ENCODE results near the gene GART. TPM values are rescaled to one million over a fixed set of nuclear protein-coding genes. Genes with fewer than 3 reads are reported as not detected.

Gene GART
- total and polyA plus RNA-seq, 10 of the 15 experiments (the other 5 are each of a cell fraction or from before 2014, with no cell fraction given): 44.7 to 178 (median 106) TPM

- no peak overlapping the region for H3K9ac ChIP-seq (ENCODE audit: control insufficient read depth, insufficient read depth, low read length)
- no peak for DNase-seq (ENCODE audit: low read depth, low spot score)
- no peak overlapping the region for H3K4me2 ChIP-seq (ENCODE audit: control insufficient read depth, insufficient read depth)
- H3K4me1 ChIP-seq (ENCODE audit: control insufficient read depth, insufficient read depth, low read length): no peaks in the 10 kb centered on the region
- ATAC-seq: no peak
- peaks cover 91% of the 10 kb centered on the region for H3K79me2 ChIP-seq (ENCODE audit: control insufficient read depth, insufficient read depth, low read length)
- WGBS (ENCODE audit: insufficient coverage, insufficient replicate concordance, low lambda C conversion rate, missing lambda C conversion rate): 99% methylated on average over 19 of the region's 19 CpGs
- BruUV-seq (replicated peaks): TSS peak; percentile 47
- H2AFZ ChIP-seq (ENCODE audit: control insufficient read depth, low read depth, low read length): no peak overlapping the region
- ChIA-PET SMC1A (ENCODE audit: uncharacterized antibody, unreplicated experiment) (no interaction called here), RAD21 (ENCODE audit: unreplicated experiment) (no interaction called here), POLR2A (no interaction called here), CTCF (no interaction called here)
- H3K27ac ChIP-seq (ENCODE audit: control insufficient read depth, insufficient read depth): no peak overlapping the region
- FAIRE-seq: no peak
- TF ChIP-seq POLR2AphosphoS5 (IDR thresholded peaks at IDR 0.05; ENCODE audit: low read length): 0 out of 2 replicates have a peak, but pooled peaks have one; percentile 12
- TF ChIP-seq WRNIP1 (IDR thresholded peaks at IDR 0.05; ENCODE audit: borderline replicate concordance, low read depth, low read length): no peak
- TF ChIP-seq SUZ12 (IDR thresholded peaks at IDR 0.05; ENCODE audit: unreplicated experiment): no peak
- H4K20me1 ChIP-seq (ENCODE audit: control insufficient read depth, insufficient read depth): peaks cover 5% of the 10 kb centered on the region
- peaks cover 21% of the 10 kb centered on the region; the same call in 2 of the 3 replicates for H3K9me3 ChIP-seq (replicated peaks; ENCODE audit: control insufficient read depth, insufficient read depth, low read length)
- intact Hi-C loops (cut with micrococcal nuclease; ENCODE audit: unreplicated experiment): loop anchor here (10.0 kb wide), 2 partner anchors 145 to 315 kb away; partner anchors contain the start of gene IFNGR2
- in situ Hi-C loops (cut with MboI): no loop called here
- peaks cover 40 to 63% of the 10 kb centered on the region in 2 experiments for H3K36me3 ChIP-seq (ENCODE audit: control insufficient read depth in 2 of 2, insufficient read depth in 2 of 2, low read length in 1 of 2)
- H3K27me3 ChIP-seq (replicated peaks in 1 of 2; ENCODE audit: control insufficient read depth in 2 of 2, insufficient read depth in 2 of 2, low read length in 1 of 2): no peaks in the 10 kb centered on the region
- no peak overlapping the region for H3K4me3 ChIP-seq
These were observed 8.2 kb upstream of the GART start for GRCh38 chr21:33549848-33550771.

DNA sequence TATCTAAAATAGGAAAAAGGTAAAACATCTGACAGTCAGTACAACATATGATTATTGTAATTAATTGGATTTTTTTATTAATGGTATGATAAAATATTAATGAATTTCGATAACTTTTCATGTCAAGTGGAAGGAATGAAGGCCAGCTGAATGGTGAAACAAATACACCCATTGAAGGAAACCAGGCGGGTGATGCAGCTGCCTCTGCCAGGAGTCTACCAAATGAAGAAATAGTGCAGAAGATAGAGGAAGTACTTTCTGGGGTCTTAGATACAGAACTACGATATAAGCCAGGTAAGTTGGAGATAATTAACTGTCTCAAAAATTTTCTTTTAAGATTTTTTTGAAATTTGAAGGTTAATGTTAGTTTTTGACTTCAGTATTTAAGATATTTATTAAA, 4.2 kb upstream of the GART start:
- Histone ChIP-seq H4K20me1 (ENCODE audit: control insufficient read depth, insufficient read depth) (peaks cover 5% of the 10 kb centered on the region), H3K9ac (ENCODE audit: control insufficient read depth, insufficient read depth, low read length) (no peak overlapping the region), H3K36me3 (ENCODE audit: control insufficient read depth in 2 of 2, insufficient read depth in 2 of 2, low read length in 1 of 2) (peaks cover 15 to 28% of the 10 kb centered on the region in 2 experiments), H3K4me2 (ENCODE audit: control insufficient read depth, insufficient read depth) (peak overlapping the region; percentile 70; the same call in 1 of the 2 replicates), H2AFZ (ENCODE audit: control insufficient read depth, low read depth, low read length) (no peak overlapping the region), H3K4me3 (no peak overlapping the region), H3K27me3 (replicated peaks in 1 of 2; ENCODE audit: control insufficient read depth in 2 of 2, insufficient read depth in 2 of 2, low read length in 1 of 2) (no peaks in the 10 kb centered on the region), H3K27ac (ENCODE audit: control insufficient read depth, insufficient read depth) (no peak overlapping the region), H3K4me1 (ENCODE audit: control insufficient read depth, insufficient read depth, low read length) (no peaks in the 10 kb centered on the region), H3K9me3 (replicated peaks; ENCODE audit: control insufficient read depth, insufficient read depth, low read length) (peaks cover 4% of the 10 kb centered on the region; the same call in 1 of the 3 replicates), H3K79me2 (ENCODE audit: control insufficient read depth, insufficient read depth, low read length) (peaks cover 90% of the 10 kb centered on the region)
- ChIA-PET RAD21 (ENCODE audit: unreplicated experiment) (interaction anchor here (1.1 kb wide), 1 partner anchor 60 kb away, joined by 3 read pairs; no protein-coding TSS in a partner anchor), SMC1A (ENCODE audit: uncharacterized antibody, unreplicated experiment) (interaction anchor here (3.4 to 4.1 kb wide), 2 partner anchors 10 to 60 kb away, joined by 10 to 23 read pairs; no protein-coding TSS in a partner anchor), POLR2A (interaction anchor here (1.5 kb wide), 1 partner anchor 8 kb away, joined by 5 read pairs; no protein-coding TSS in a partner anchor), CTCF (interaction anchor here (1.1 to 1.4 kb wide), 2 partner anchors 11 to 66 kb away, joined by 3 to 6 read pairs; partner anchors contain the start of gene TMEM50B)
- BruUV-seq (replicated peaks): no TSS peak
- DNase-seq (ENCODE audit: low read depth, low spot score): no peak
- in situ Hi-C loops (cut with MboI): no loop called here
- intact Hi-C loops (cut with micrococcal nuclease; ENCODE audit: unreplicated experiment): loop anchor here (10.0 kb wide), 2 partner anchors 141 to 311 kb away; partner anchors contain the start of gene IFNGR2
- no peak for ATAC-seq
- no peak for FAIRE-seq
- 72% methylated on average over 3 of the region's 3 CpGs for WGBS (ENCODE audit: insufficient coverage, insufficient replicate concordance, low lambda C conversion rate, missing lambda C conversion rate)
- no peak for TF ChIP-seq NBN (IDR thresholded peaks at IDR 0.05)
- no peak for TF ChIP-seq CHD4 (IDR thresholded peaks at IDR 0.05)
- no peak for TF ChIP-seq ETV6 (conservative IDR thresholded peaks at IDR 0.05 in 1 of 2, IDR thresholded peaks at IDR 0.05 in 1 of 2; ENCODE audit: borderline replicate concordance in 1 of 2, low read depth in 1 of 2)
- no peak for TF ChIP-seq NR2C2 (IDR thresholded peaks at IDR 0.05; ENCODE audit: borderline replicate concordance, control insufficient read depth, insufficient read length, low read depth)
- TF ChIP-seq CHD2 (IDR thresholded peaks at IDR 0.05; ENCODE audit: borderline replicate concordance, low read depth, low read length): no peak
- TF ChIP-seq NRF1 (conservative IDR thresholded peaks at IDR 0.05; ENCODE audit: low read depth, low read length): no peak
- no peak for TF ChIP-seq ZBED1 (IDR thresholded peaks at IDR 0.05; ENCODE audit: borderline replicate concordance)
- no peak for TF ChIP-seq DPF2 (IDR thresholded peaks at IDR 0.05)
- TF ChIP-seq, protein P1, sequence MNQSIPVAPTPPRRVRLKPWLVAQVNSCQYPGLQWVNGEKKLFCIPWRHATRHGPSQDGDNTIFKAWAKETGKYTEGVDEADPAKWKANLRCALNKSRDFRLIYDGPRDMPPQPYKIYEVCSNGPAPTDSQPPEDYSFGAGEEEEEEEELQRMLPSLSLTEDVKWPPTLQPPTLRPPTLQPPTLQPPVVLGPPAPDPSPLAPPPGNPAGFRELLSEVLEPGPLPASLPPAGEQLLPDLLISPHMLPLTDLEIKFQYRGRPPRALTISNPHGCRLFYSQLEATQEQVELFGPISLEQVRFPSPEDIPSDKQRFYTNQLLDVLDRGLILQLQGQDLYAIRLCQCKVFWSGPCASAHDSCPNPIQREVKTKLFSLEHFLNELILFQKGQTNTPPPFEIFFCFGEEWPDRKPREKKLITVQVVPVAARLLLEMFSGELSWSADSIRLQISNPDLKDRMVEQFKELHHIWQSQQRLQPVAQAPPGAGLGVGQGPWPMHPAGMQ (IDR thresholded peaks at IDR 0.05; ENCODE audit: borderline replicate concordance): no peak

All from GM12878 (cell line).